ENCODE results near the gene CLPTM1L.
"Not testable (repeated sequence)": the region's sequence is repeated elsewhere in the genome, so short reads cannot be mapped to it uniquely, and the experiment has no call there.

- TF ChIP-seq ZFX (IDR thresholded peaks at IDR 0.05; ENCODE audit: borderline replicate concordance); CTCF (IDR thresholded peaks at IDR 0.05): not testable (repeated sequence)
Measured at GRCh38 chr5:1290956-1291355, 53.9 kb downstream of the CLPTM1L start.
